Measurements from ENCODE around the gene SRGAP2. TPM values are rescaled to one million over a fixed set of nuclear protein-coding genes. Genes with fewer than 3 reads are reported as not detected.
"Not testable (repeated sequence)": the region's sequence is repeated elsewhere in the genome, so short reads cannot be mapped to it uniquely, and the experiment has no call there.

SRGAP2 gene
- total RNA-seq, 2 donors from 2014 or later, result 70.8 to 86.4 TPM

GRCh38 chr1:206182368-206183317 is 20.7 kb upstream of the SRGAP2 start:
- not testable (repeated sequence) for H3K27ac ChIP-seq; H3K36me3 ChIP-seq; H3K4me1 ChIP-seq (ENCODE audit: control insufficient read depth in 1 of 2, low read depth in 2 of 2); DNase-seq (ENCODE audit: low spot score); H3K27me3 ChIP-seq (replicated peaks; ENCODE audit: insufficient read depth); H3K4me3 ChIP-seq; H3K9me3 ChIP-seq
- peak; percentile 76 for ATAC-seq (ENCODE audit: insufficient number of reproducible peaks, low FRiP score, low read depth)

GRCh38 chr1:206183788-206184187 is 19.6 kb upstream of the SRGAP2 start:
- not testable (repeated sequence) for H3K36me3 ChIP-seq; ATAC-seq (ENCODE audit: insufficient number of reproducible peaks, low FRiP score, low read depth); H3K4me3 ChIP-seq; H3K4me1 ChIP-seq (ENCODE audit: control insufficient read depth in 1 of 2, low read depth in 2 of 2); H3K9me3 ChIP-seq; H3K27ac ChIP-seq; DNase-seq (ENCODE audit: low spot score); H3K27me3 ChIP-seq (replicated peaks; ENCODE audit: insufficient read depth)

GRCh38 chr1:206185778-206186177 is 17.6 kb upstream of the SRGAP2 start:
- ATAC-seq (ENCODE audit: insufficient number of reproducible peaks, low FRiP score, low read depth); H3K27ac ChIP-seq; DNase-seq (ENCODE audit: low spot score); H3K4me1 ChIP-seq (ENCODE audit: control insufficient read depth in 1 of 2, low read depth in 2 of 2); H3K27me3 ChIP-seq (replicated peaks; ENCODE audit: insufficient read depth); H3K9me3 ChIP-seq; H3K36me3 ChIP-seq; H3K4me3 ChIP-seq: not testable (repeated sequence)

GRCh38 chr1:206186826-206187225 is 16.5 kb upstream of the SRGAP2 start:
- not testable (repeated sequence) for H3K4me1 ChIP-seq (ENCODE audit: control insufficient read depth in 1 of 2, low read depth in 2 of 2); H3K36me3 ChIP-seq; H3K9me3 ChIP-seq; H3K4me3 ChIP-seq; ATAC-seq (ENCODE audit: insufficient number of reproducible peaks, low FRiP score, low read depth); H3K27me3 ChIP-seq (replicated peaks; ENCODE audit: insufficient read depth); H3K27ac ChIP-seq; DNase-seq (ENCODE audit: low spot score)

- H3K27me3 ChIP-seq (replicated peaks; ENCODE audit: insufficient read depth); H3K9me3 ChIP-seq; H3K4me3 ChIP-seq; ATAC-seq (ENCODE audit: insufficient number of reproducible peaks, low FRiP score, low read depth); DNase-seq (ENCODE audit: low spot score); H3K4me1 ChIP-seq (ENCODE audit: control insufficient read depth in 1 of 2, low read depth in 2 of 2); H3K36me3 ChIP-seq; H3K27ac ChIP-seq: not testable (repeated sequence)
Measured at GRCh38 chr1:206195182-206195581, 8.2 kb upstream of the SRGAP2 start.

- ATAC-seq (ENCODE audit: insufficient number of reproducible peaks, low FRiP score, low read depth); H3K4me3 ChIP-seq; H3K27ac ChIP-seq; DNase-seq (ENCODE audit: low spot score); H3K36me3 ChIP-seq; H3K9me3 ChIP-seq; H3K4me1 ChIP-seq (ENCODE audit: control insufficient read depth in 1 of 2, low read depth in 2 of 2); H3K27me3 ChIP-seq (replicated peaks; ENCODE audit: insufficient read depth): not testable (repeated sequence)
Measured at GRCh38 chr1:206196748-206197424, 6.5 kb upstream of the SRGAP2 start.

GRCh38 chr1:206202789-206203363 is 465 bp upstream of the SRGAP2 start, which contains the start of gene FAM72A:
Gene FAM72A (minus strand): TSS chr1:206202839. CDS start chr1:206202025, 814 bp downstream.
- Histone ChIP-seq H3K27ac (peak within 1 kb of the TSS; percentile 85 to 90), H3K4me3 (peak within 1 kb of the TSS; percentile 78)
- H3K9me3 ChIP-seq; H3K4me1 ChIP-seq (ENCODE audit: control insufficient read depth in 1 of 2, low read depth in 2 of 2); H3K27me3 ChIP-seq (replicated peaks; ENCODE audit: insufficient read depth); H3K36me3 ChIP-seq: not testable (repeated sequence)
- ATAC-seq (ENCODE audit: insufficient number of reproducible peaks, low FRiP score, low read depth) (peak; percentile 99), DNase-seq (ENCODE audit: low spot score) (peak; percentile 97)

GRCh38 chr1:206204159-206204511 is 794 bp downstream of the SRGAP2 start:
- H3K27me3 ChIP-seq (replicated peaks; ENCODE audit: insufficient read depth); H3K9me3 ChIP-seq; DNase-seq (ENCODE audit: low spot score); ATAC-seq (ENCODE audit: insufficient number of reproducible peaks, low FRiP score, low read depth); H3K36me3 ChIP-seq; H3K4me1 ChIP-seq (ENCODE audit: control insufficient read depth in 1 of 2, low read depth in 2 of 2): not testable (repeated sequence)
- Histone ChIP-seq H3K27ac (peak overlapping the region in 1 of 2 donors; percentile 52), H3K4me3 (peak overlapping the region; percentile 65)

GRCh38 chr1:206204871-206205270 is 1.5 kb downstream of the SRGAP2 start:
- H3K27ac ChIP-seq, result peak overlapping the region; percentile 47 to 75
- not testable (repeated sequence) for DNase-seq (ENCODE audit: low spot score); H3K27me3 ChIP-seq (replicated peaks; ENCODE audit: insufficient read depth); H3K36me3 ChIP-seq; H3K9me3 ChIP-seq; ATAC-seq (ENCODE audit: insufficient number of reproducible peaks, low FRiP score, low read depth); H3K4me1 ChIP-seq (ENCODE audit: control insufficient read depth in 1 of 2, low read depth in 2 of 2)
- H3K4me3 ChIP-seq, result peak overlapping the region; percentile 75

- H3K36me3 ChIP-seq; H3K27me3 ChIP-seq (replicated peaks; ENCODE audit: insufficient read depth); H3K9me3 ChIP-seq; H3K27ac ChIP-seq; DNase-seq (ENCODE audit: low spot score); ATAC-seq (ENCODE audit: insufficient number of reproducible peaks, low FRiP score, low read depth); H3K4me1 ChIP-seq (ENCODE audit: control insufficient read depth in 1 of 2, low read depth in 2 of 2): not testable (repeated sequence)
- peak overlapping the region; percentile 64 for H3K4me3 ChIP-seq
Measured at GRCh38 chr1:206205569-206205968, 2.2 kb downstream of the SRGAP2 start.

- H3K9me3 ChIP-seq; H3K36me3 ChIP-seq; DNase-seq (ENCODE audit: low spot score); H3K4me1 ChIP-seq (ENCODE audit: control insufficient read depth in 1 of 2, low read depth in 2 of 2); ATAC-seq (ENCODE audit: insufficient number of reproducible peaks, low FRiP score, low read depth); H3K4me3 ChIP-seq; H3K27ac ChIP-seq; H3K27me3 ChIP-seq (replicated peaks; ENCODE audit: insufficient read depth): not testable (repeated sequence)
Measured at GRCh38 chr1:206210802-206211201, 7.5 kb downstream of the SRGAP2 start.

All from thoracic aorta (tissue), 2 donors.